HG02852 (cell line): ENCODE measurements around the gene FRMD1.

Experiments used
- ATAC-seq: cut with Tn5 transposase; IDR thresholded peaks from one replicate; pipeline ENCODE4 v1.9.1; 2021; ENCODE audit warnings: mild to moderate bottlenecking, moderate library complexity; ENCODE audit not compliant: unreplicated experiment

FRMD1 gene

GRCh38 chr6:168031411-168031971 is 47.5 kb downstream of the FRMD1 start:
- ATAC-seq = no peak

- ATAC-seq = no peak
Measured at GRCh38 chr6:168030908-168031307, 48.1 kb downstream of the FRMD1 start.

DNA sequence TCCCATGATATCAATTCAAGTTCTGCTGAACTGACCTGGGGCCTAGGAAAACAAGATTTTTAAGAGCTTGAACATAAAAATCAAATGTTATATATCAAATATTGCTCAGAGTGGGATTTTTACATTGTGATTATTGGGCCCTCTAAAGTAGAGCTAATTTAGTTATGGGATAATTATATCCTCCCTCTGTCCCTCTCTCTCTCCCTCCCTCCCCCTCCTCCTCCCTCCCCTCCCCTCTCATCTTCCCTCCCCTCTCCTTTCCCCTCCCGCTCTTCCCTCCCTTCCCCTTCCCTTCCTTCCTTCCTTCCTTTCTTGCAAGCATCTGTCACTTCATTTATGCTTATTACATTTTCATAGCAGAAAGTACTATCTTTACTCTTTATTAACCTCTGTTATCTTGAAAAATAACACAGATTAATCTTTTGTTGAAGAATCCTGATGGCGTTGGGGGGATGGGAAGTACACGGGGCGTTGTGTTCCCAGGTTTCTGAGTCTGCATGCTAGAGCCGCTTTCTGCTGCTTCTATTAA is 48.7 kb downstream of the FRMD1 start:
- no peak for ATAC-seq

- ATAC-seq = no peak
Measured at GRCh38 chr6:168029459-168030217, 49.4 kb downstream of the FRMD1 start.

DNA sequence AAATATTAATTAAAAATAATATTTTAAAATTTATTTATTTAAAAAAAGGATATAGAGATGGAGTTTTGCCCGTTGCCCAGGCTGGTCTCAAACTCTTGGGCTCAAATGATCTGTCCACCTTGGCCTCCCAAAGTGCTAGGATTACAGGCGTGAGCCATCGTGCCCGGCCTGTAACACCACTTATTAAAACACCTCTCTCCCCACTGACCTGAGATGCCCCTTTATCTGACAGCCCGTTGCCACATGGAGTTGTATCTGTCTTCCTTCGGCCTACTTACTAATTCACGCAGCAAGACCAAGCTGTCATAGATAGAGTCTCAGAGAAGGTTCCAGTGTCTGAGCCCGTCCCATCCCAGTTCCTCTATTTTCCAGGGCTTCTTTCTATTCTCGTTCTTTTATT is 50.8 kb downstream of the FRMD1 start:
- no peak for ATAC-seq

- no peak for ATAC-seq
Measured at GRCh38 chr6:168027521-168027920, 51.5 kb downstream of the FRMD1 start.

DNA sequence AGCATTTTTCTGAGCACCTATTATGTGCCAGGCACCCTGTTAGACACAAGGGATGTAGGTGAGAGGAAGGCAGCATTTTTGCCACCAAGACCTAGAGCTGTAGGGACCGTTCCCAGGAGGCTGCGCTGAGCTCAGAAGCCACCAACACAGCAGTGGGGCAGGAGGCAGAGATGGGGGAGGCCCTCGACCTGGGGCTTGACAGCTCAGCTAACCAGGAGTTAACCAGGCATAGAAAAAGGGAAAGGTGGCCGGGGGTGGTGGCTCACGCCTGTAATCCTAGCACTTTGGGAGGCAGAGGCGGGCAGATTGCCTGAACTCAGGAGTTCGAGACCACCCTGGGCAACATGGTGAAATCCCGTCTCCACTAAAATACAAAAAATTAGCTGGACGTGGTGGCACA is 52.1 kb downstream of the FRMD1 start:
- ATAC-seq = no peak

- ATAC-seq = no peak
Measured at GRCh38 chr6:168025831-168026710, 52.9 kb downstream of the FRMD1 start.

DNA sequence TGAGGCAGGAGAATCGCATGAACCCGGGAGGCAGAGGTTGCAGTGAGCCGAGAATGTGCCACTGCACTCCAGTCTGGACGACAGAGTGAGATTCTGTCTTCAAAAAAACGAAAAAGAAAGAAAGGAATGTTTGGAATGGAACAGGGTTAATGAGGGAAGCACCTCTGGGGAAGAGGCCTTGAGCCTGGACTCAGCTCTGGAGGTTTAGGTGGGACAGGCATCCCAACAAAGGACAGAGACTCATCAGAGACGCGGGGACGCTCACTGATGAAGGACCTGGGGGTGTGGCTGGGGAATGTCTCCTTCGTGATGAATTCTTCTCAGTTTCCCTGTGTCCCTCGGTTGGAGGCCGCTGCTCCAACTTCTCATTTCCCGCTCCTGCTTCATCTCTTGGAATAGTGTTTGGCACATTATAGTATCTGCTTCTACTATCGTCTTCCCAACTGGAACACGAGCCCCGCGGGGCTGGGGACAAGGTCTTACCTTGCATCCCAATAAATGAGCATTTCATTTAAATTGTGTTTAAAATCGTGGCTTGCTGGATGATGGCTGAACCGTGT is 54.0 kb downstream of the FRMD1 start:
- no peak for ATAC-seq

- no peak for ATAC-seq
Measured at GRCh38 chr6:168022488-168023321, 56.3 kb downstream of the FRMD1 start.

- no peak for ATAC-seq
Measured at GRCh38 chr6:168021581-168021980, 57.4 kb downstream of the FRMD1 start.

GRCh38 chr6:168020242-168020641 is 58.8 kb downstream of the FRMD1 start:
- ATAC-seq = no peak

GRCh38 chr6:168018664-168019063 is 60.3 kb downstream of the FRMD1 start:
- no peak for ATAC-seq

- ATAC-seq = no peak
Measured at GRCh38 chr6:168017629-168018028, 61.4 kb downstream of the FRMD1 start.

DNA sequence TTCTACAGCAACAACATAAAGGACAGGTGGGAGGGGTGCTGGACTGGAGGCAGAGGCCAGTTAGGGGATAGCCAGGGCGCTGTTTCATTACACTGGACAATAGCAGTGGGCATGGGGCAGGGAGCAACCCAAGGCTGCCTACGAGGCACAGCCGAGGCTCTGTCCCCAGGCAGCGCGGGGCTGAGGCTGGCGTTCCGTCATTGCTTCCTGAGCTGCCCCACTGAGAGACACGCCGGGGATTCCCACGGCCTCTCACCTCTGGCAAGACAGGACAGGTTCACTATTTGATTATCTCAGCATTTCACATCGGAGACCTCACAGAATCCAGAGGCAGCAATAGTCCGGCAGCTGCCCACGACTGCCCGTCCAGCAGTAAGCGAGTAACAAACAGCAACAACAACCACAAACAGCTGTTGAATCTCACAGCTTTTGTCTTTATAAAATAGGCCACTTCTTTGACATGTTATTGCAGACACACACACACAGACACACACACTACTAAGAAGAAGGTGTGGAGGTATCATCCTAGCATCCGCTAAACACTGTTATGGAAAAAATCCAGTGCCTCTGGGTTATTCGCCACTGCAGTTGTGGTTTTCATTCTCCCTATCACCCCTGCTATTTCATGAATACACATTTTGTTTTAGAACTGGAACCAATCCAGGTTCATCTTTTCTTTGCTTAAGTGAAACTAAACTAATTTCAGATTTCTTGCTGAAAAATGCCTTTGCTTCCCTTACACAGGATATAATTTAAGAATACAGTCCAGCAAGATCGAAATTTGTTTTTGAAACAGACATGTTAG is 62.1 kb downstream of the FRMD1 start:
- no peak for ATAC-seq

DNA sequence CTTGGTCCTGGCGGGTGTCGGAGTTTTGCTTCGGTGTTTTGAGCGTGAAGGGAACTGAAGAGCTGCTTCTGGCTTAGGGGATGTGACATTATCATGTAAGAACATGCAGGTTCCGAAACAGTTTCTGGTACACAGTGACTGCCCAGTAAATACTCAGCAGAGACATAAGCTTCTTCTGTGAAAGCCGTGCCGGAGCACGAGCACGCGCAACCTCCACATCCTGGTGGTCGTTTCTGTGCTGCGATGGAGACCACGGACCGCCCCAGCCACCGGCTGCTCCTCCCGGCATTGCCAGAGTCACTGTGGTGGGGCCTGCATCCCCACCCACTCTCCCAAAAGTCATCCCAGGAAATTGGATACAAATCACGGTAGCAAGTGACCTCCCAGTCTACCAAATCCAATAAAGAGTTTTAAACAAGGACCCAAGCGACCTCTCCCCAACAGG is 62.8 kb downstream of the FRMD1 start:
- no peak for ATAC-seq

GRCh38 chr6:168015482-168016175 is 63.4 kb downstream of the FRMD1 start:
- no peak for ATAC-seq

GRCh38 chr6:168015009-168015408 is 64.0 kb downstream of the FRMD1 start:
- no peak for ATAC-seq

- ATAC-seq = no peak
Measured at GRCh38 chr6:168014428-168014827, 64.6 kb downstream of the FRMD1 start.
